Loucy (cell line): Measurements from ENCODE around the gene ZFYVE28.
A peak's percentile ranks its signal among the peaks of the same experiment; 100 is the strongest.

Experiments
- H2AFZ ChIP-seq: fragments of 200-600 bp; sonication (generic); 2 replicates; pipeline ENCODE4 v1.6.0; 2016; ENCODE audit warnings: antibody characterized with exemption, mild to moderate bottlenecking, low read length, moderate library complexity
- H3F3A ChIP-seq: fragments of 200-600 bp; 2 replicates; pipeline ENCODE4 v1.6.0; 2016; ENCODE audit warnings: antibody characterized with exemption, low read depth, mild to moderate bottlenecking
- H3K27me3 ChIP-seq: fragments of 200-600 bp; sonication (generic); 2 replicates; pipeline ENCODE4 v1.6.1; 2014; ENCODE audit warnings: low read length, mild to moderate bottlenecking; ENCODE audit not compliant: insufficient read depth, poor library complexity, severe bottlenecking
- H3K36me3 ChIP-seq: fragments of 200-600 bp; sonication (generic); 2 replicates; pipeline ENCODE4 v1.6.1; 2016; ENCODE audit warnings: low read length; ENCODE audit not compliant: insufficient read depth
- H3K4me1 ChIP-seq: fragments of 200-600 bp; sonication (generic); 2 replicates; pipeline ENCODE4 v1.5.1; 2014; ENCODE audit warnings: low read length, mild to moderate bottlenecking; ENCODE audit not compliant: insufficient read depth, poor library complexity, severe bottlenecking
- H3K4me2 ChIP-seq: fragments of 200-600 bp; sonication (generic); 2 replicates; pipeline ENCODE4 v1.6.0; 2014; ENCODE audit warnings: antibody characterized with exemption, low read length, low read depth, mild to moderate bottlenecking; ENCODE audit not compliant: poor library complexity, severe bottlenecking
- H3K4me3 ChIP-seq: fragments of 200-600 bp; sonication (generic); 2 replicates; pipeline ENCODE4 v1.5.1; 2014; ENCODE audit warnings: low read length, mild to moderate bottlenecking, mixed read lengths; ENCODE audit not compliant: poor library complexity, severe bottlenecking
- H3K79me2 ChIP-seq: fragments of 200-600 bp; sonication (generic); 2 replicates; pipeline ENCODE4 v1.6.1; 2014; ENCODE audit warnings: low read length; ENCODE audit not compliant: insufficient read depth
- H3K9ac ChIP-seq: fragments of 200-600 bp; sonication (generic); 2 replicates; pipeline ENCODE4 v1.6.0; 2014; ENCODE audit warnings: mild to moderate bottlenecking, low read depth, low read length, moderate library complexity; ENCODE audit not compliant: poor library complexity, severe bottlenecking
- H3K9me2 ChIP-seq: fragments of 200-600 bp; sonication (generic); replicated peaks from 2 replicates; pipeline ENCODE4 v1.6.1; 2016; ENCODE audit warnings: low read depth, low read length, mixed read lengths
- H3K9me3 ChIP-seq: fragments of 200-600 bp; sonication (generic); 2 replicates; pipeline ENCODE4 v1.6.1; 2014; ENCODE audit warnings: mild to moderate bottlenecking, antibody characterized with exemption, low read length, low read depth; ENCODE audit not compliant: insufficient read depth
- H4K20me1 ChIP-seq: fragments of 200-600 bp; sonication (generic); 2 replicates; pipeline ENCODE4 v1.6.0; 2014; ENCODE audit warnings: antibody characterized with exemption, low read length, mild to moderate bottlenecking; ENCODE audit not compliant: insufficient read depth, poor library complexity, severe bottlenecking
- EZH2phosphoT487 ChIP-seq: fragments of 200-600 bp; IDR thresholded peaks from 2 replicates; pipeline ENCODE4 v1.6.1; 2018; ENCODE audit warnings: antibody characterized with exemption, mild to moderate bottlenecking, moderate library complexity, borderline replicate concordance
- TF ChIP-seq, protein P1 (sequence below): fragments of 200-600 bp; sonication (generic); conservative IDR thresholded peaks from 2 replicates; pipeline ENCODE4 v1.5.1; 2014; ENCODE audit warnings: mild to moderate bottlenecking, antibody characterized with exemption, low read length

ZFYVE28 gene

DNA sequence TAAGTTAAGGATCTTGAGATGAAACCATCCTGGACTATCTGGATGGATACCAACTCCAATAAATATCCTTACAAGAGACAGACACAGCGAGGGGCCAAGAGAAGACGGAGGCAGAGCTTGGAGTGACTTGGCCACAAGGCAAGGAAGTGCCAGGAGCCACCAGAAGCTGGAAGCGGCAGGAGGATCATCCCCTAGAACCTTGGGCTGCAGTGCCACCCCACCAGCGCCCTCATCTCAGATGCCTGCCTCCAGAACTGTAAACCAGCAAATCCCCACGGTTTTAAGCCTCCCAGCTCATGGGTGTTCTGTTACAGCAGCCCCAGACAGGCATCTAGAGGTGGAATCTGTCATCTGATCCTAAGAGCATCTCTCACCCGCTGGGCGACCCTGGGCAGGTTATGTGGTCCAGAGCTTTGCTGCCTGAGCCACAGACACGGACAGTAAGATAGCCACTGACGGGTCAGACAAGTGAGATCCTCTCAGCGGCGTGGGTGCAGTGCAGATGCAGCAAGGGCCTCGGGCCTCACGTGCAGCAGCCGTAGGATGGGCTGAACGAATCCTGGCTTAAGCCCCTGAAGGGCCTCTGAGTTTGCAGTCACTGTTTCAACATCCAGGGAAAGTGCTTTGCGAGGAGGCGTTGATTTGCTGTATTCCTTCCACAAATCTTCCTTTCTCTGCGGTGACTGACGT is 131.4 kb downstream of the ZFYVE28 start:
- no peaks in the 10 kb centered on the region for H3K79me2 ChIP-seq
- H3K9me2 ChIP-seq: no peaks in the 10 kb centered on the region
- no peak for TF ChIP-seq EZH2phosphoT487
- TF ChIP-seq, protein P1, sequence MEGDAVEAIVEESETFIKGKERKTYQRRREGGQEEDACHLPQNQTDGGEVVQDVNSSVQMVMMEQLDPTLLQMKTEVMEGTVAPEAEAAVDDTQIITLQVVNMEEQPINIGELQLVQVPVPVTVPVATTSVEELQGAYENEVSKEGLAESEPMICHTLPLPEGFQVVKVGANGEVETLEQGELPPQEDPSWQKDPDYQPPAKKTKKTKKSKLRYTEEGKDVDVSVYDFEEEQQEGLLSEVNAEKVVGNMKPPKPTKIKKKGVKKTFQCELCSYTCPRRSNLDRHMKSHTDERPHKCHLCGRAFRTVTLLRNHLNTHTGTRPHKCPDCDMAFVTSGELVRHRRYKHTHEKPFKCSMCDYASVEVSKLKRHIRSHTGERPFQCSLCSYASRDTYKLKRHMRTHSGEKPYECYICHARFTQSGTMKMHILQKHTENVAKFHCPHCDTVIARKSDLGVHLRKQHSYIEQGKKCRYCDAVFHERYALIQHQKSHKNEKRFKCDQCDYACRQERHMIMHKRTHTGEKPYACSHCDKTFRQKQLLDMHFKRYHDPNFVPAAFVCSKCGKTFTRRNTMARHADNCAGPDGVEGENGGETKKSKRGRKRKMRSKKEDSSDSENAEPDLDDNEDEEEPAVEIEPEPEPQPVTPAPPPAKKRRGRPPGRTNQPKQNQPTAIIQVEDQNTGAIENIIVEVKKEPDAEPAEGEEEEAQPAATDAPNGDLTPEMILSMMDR: no peak

DNA sequence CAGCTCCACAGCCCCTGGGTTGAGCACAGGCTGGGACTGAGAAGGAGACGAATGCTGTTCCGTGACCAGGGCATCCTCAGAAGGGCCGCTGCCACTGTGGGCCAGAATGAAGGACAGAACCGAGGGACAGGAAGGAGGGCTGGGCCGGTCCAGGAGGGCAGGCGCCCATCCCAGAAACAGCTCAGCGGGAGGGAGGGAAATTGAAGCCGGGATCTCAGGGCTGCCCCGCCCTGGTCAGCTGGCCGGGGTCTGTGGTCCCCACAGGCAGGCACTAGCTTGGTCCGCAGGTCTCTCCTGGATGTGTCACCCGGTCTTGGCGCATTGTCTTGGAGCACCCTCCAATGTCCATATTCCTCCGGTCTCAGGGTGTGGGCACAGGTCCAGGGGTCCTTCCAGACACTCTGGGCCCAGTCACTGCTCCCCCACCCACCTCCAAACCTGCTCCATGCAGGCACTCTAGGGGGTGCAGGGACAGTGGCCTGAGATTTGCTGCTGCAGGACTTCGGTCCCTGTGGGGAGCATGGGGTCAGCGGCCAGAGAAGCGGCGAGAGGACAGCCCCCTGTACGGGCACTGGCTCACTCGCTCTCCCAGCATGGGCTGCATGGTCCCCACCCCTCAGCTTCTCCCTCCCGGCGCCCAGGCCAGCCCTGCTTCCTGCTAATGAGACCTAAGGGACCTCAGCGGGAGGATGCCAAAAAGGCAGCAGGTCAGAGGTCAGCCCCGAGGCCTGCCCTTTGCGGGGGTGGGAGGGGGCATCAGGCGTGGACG is 132.6 kb downstream of the ZFYVE28 start:
- Histone ChIP-seq H3K36me3 (no peaks in the 10 kb centered on the region), H3K4me3 (peak overlapping the region; percentile 21), H2AFZ (no peak overlapping the region), H4K20me1 (no peaks in the 10 kb centered on the region), H3K9me3 (no peaks in the 10 kb centered on the region), H3K9me2 (no peaks in the 10 kb centered on the region), H3K9ac (peak overlapping the region; percentile 46), H3K4me1 (peaks cover 69% of the 10 kb centered on the region), H3K79me2 (no peaks in the 10 kb centered on the region), H3F3A (peaks cover 12% of the 10 kb centered on the region), H3K4me2 (peak overlapping the region; percentile 45), H3K27me3 (no peaks in the 10 kb centered on the region)
- TF ChIP-seq, protein P1: no peak
- TF ChIP-seq EZH2phosphoT487: no peak

More for the DNA sequence above, 131.4 kb downstream of the ZFYVE28 start:
- Histone ChIP-seq H3K4me1 (peaks cover 69% of the 10 kb centered on the region), H2AFZ (no peak overlapping the region), H3K9ac (no peak overlapping the region), H3K36me3 (no peaks in the 10 kb centered on the region), H3F3A (peaks cover 8% of the 10 kb centered on the region), H3K4me3 (no peak overlapping the region), H3K9me3 (no peaks in the 10 kb centered on the region), H4K20me1 (no peaks in the 10 kb centered on the region), H3K4me2 (no peak overlapping the region), H3K27me3 (no peaks in the 10 kb centered on the region)

DNA sequence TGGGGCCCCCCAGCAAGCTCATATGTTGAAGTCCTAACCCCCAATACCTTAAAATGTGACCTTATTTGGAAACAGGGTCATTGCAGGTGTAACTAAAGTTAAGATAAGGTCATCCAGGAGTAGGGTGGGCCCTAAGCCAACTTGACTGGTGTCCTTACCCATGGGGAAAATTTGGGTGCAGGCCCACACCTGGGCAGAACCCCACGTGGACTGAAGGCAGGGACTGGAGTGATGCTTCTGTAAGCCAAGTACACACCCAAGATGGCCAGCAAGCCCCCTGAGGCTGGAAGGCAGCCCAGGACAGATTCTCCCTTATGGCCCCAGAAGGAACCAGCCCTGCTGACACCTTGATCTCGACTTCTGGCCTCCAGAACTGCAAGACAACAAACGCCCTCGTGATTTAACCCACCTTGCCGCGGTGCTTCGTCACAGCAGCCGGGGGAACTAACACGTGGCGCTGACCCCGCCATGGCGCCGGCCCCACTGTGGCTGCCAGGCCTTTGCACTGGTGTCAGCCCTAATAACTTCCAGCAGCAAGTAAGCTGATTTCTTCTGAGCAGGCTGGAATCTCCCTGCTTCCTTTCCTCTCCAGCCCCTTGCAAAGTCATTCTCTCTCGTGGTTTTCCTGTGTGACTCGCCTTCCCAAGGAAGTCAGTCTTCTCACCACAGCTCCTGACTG is 133.4 kb downstream of the ZFYVE28 start:
- H4K20me1 ChIP-seq: no peaks in the 10 kb centered on the region
- no peaks in the 10 kb centered on the region for H3K9me3 ChIP-seq
- H3K36me3 ChIP-seq: no peaks in the 10 kb centered on the region
- peak overlapping the region; percentile 21 for H3K4me3 ChIP-seq
- H3K4me1 ChIP-seq: peaks cover 66% of the 10 kb centered on the region
- H3F3A ChIP-seq: peaks cover 12% of the 10 kb centered on the region
- no peaks in the 10 kb centered on the region for H3K79me2 ChIP-seq
- peak overlapping the region; percentile 45 for H3K4me2 ChIP-seq
- H3K9me2 ChIP-seq: no peaks in the 10 kb centered on the region
- TF ChIP-seq, protein P1: no peak
- no peak for TF ChIP-seq EZH2phosphoT487
- H3K9ac ChIP-seq: peak overlapping the region; percentile 46
- H2AFZ ChIP-seq: no peak overlapping the region
- H3K27me3 ChIP-seq: no peaks in the 10 kb centered on the region
